ENCODE results near the gene MPRIP. TPM values are rescaled to one million over a fixed set of nuclear protein-coding genes. Genes with fewer than 3 reads are reported as not detected.

MPRIP gene
- total and polyA plus RNA-seq, 2 donors (not counting 3 experiments of a cell fraction or from before 2014, with no cell fraction given) = 94.6 to 246 TPM

GRCh38 chr17:17213775-17214174 is 171.5 kb downstream of the MPRIP start:
- Histone ChIP-seq H3K4me1 (ENCODE audit: control insufficient read depth, extremely low read depth, insufficient read depth, low read length) (no peaks in the 10 kb centered on the region), H3K4me2 (ENCODE audit: insufficient read depth, low read length) (no peak overlapping the region), H3K36me3 (ENCODE audit: control insufficient read depth in 2 of 2, extremely low read depth in 1 of 2, insufficient read depth in 2 of 2, low read length in 2 of 2) (peaks cover 17 to 50% of the 10 kb centered on the region in 2 experiments), H3K9me1 (replicated peaks; ENCODE audit: control insufficient read depth, extremely low read depth, insufficient read depth, low read length) (no peaks in the 10 kb centered on the region), H3K27me3 (ENCODE audit: control insufficient read depth in 2 of 2, insufficient read depth in 2 of 2, low read length in 2 of 2) (no peaks in the 10 kb centered on the region), H3K27ac (ENCODE audit: insufficient read depth, low read depth, low read length) (no peak overlapping the region), H4K20me1 (replicated peaks; ENCODE audit: control insufficient read depth, extremely low read depth, insufficient read depth, low read length) (no peaks in the 10 kb centered on the region), H3K9me3 (replicated peaks; ENCODE audit: control insufficient read depth, insufficient read depth, low read length) (no peaks in the 10 kb centered on the region), H3K9ac (replicated peaks; ENCODE audit: extremely low read depth, insufficient read depth, low read length) (no peak overlapping the region), H3K4me3 (replicated peaks in 1 of 3; ENCODE audit: insufficient read depth in 1 of 3, low read depth in 1 of 3, low read length in 3 of 3) (no peak overlapping the region), H2AFZ (ENCODE audit: low read depth, low read length) (no peak overlapping the region), H3K79me2 (ENCODE audit: control insufficient read depth, insufficient read depth, low read length) (no peaks in the 10 kb centered on the region)
- no peak for DNase-seq (ENCODE audit: low read depth, low spot score)
- intact Hi-C loops (cut with micrococcal nuclease) = no loop called here
- no peak for FAIRE-seq
- BruUV-seq (replicated peaks) = no TSS peak
- TF ChIP-seq POLR2AphosphoS5 (IDR thresholded peaks at IDR 0.05; ENCODE audit: insufficient read depth, low read depth, low read length) = no peak
- ChIA-PET POLR2A (no interaction called here), CTCF (interaction anchor here (1.2 to 2.4 kb wide), 2 partner anchors 15 to 72 kb away, joined by 3 to 9 read pairs; no protein-coding TSS in a partner anchor)
- dilution Hi-C loops (cut with MboI; ENCODE audit: extremely low pct_ligation_motif_present, low sequenced_read_pairs) = no loop called here

DNA sequence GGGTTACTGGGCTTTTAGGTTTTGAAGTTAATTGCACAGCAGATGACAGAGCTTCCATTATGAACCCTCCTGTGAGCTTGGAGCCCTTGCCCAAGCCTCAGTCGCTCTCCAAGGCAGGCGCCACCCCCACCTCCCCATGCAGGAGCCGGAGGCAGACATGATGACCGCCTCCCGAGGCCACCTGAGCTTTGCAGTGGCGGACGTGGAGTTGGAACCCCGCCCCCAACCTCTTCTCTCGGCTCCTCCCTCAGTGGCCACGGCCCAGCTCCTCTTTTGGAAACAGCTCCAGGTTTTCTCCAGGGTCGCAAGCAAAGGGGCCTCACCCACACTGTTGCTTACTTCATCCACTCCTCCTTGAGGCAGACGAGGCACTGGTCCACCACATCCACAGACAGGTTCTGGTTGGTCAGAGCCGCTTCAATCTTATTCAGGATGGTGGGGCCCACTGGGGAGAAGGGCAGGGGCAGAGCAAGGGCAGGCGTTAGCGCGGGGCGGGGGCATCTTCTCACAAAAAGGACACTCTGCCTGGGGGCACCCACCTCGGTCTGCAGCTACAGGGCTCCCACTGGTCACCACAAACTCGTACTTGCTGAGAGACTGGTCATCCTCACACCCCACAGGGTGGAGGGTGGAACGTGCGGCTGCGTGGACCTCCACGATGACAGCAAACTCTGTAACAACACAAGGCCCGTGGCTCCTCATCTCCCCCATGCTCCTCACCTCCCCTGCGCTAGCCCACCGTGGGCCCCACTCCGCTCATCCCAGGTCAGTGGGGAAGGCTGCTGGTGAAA is 172.6 kb downstream of the MPRIP start:
- intact Hi-C loops (cut with micrococcal nuclease) = no loop called here
- POLR2A ChIA-PET = no interaction called here
- dilution Hi-C loops (cut with MboI; ENCODE audit: extremely low pct_ligation_motif_present, low sequenced_read_pairs) = no loop called here
- no peaks in the 10 kb centered on the region for H3K9me3 ChIP-seq (replicated peaks; ENCODE audit: control insufficient read depth, insufficient read depth, low read length)
- no peaks in the 10 kb centered on the region for H3K4me1 ChIP-seq (ENCODE audit: control insufficient read depth, extremely low read depth, insufficient read depth, low read length)
- H3K79me2 ChIP-seq (ENCODE audit: control insufficient read depth, insufficient read depth, low read length) = no peaks in the 10 kb centered on the region
- no peak for FAIRE-seq
- peaks cover 17 to 56% of the 10 kb centered on the region in 2 experiments for H3K36me3 ChIP-seq (ENCODE audit: control insufficient read depth in 2 of 2, extremely low read depth in 1 of 2, insufficient read depth in 2 of 2, low read length in 2 of 2)
- CTCF ChIA-PET = interaction anchor here (2.4 kb wide), 1 partner anchor 73 kb away, joined by 9 read pairs; no protein-coding TSS in a partner anchor
- no peak overlapping the region for H3K4me3 ChIP-seq (replicated peaks in 1 of 3; ENCODE audit: insufficient read depth in 1 of 3, low read depth in 1 of 3, low read length in 3 of 3)
- H3K27ac ChIP-seq (ENCODE audit: insufficient read depth, low read depth, low read length) = no peak overlapping the region
- no peak overlapping the region for H2AFZ ChIP-seq (ENCODE audit: low read depth, low read length)
- H3K4me2 ChIP-seq (ENCODE audit: insufficient read depth, low read length) = no peak overlapping the region
- TF ChIP-seq GATA2 (IDR thresholded peaks at IDR 0.05; ENCODE audit: insufficient read depth, insufficient read length, low read depth, low read length) (no peak), CTCF (IDR thresholded peaks at IDR 0.05; ENCODE audit: extremely low read depth in 1 of 2, insufficient read depth in 1 of 2, low read depth in 1 of 2, low read length in 2 of 2) (no peak), POLR2AphosphoS5 (IDR thresholded peaks at IDR 0.05; ENCODE audit: insufficient read depth, low read depth, low read length) (no peak), EZH2 (IDR thresholded peaks at IDR 0.05; ENCODE audit: borderline replicate concordance, low read depth, low read length, severe bottlenecking) (no peak), POLR2A (IDR thresholded peaks at IDR 0.05; ENCODE audit: low read depth, low read length) (no peak), JUN (IDR thresholded peaks at IDR 0.05; ENCODE audit: borderline replicate concordance, insufficient read depth, insufficient read length, low read depth) (no peak), FOS (IDR thresholded peaks at IDR 0.05; ENCODE audit: borderline replicate concordance, insufficient read depth, low read length) (no peak), MYC (IDR thresholded peaks at IDR 0.05; ENCODE audit: low read depth, low read length) (no peak)
- TF ChIP-seq, protein P1, sequence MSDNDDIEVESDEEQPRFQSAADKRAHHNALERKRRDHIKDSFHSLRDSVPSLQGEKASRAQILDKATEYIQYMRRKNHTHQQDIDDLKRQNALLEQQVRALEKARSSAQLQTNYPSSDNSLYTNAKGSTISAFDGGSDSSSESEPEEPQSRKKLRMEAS (IDR thresholded peaks at IDR 0.05; ENCODE audit: insufficient read depth, insufficient read length) = no peak
- H3K9me1 ChIP-seq (replicated peaks; ENCODE audit: control insufficient read depth, extremely low read depth, insufficient read depth, low read length) = no peaks in the 10 kb centered on the region
- no TSS peak for BruUV-seq (replicated peaks)
- H3K27me3 ChIP-seq (ENCODE audit: control insufficient read depth in 2 of 2, insufficient read depth in 2 of 2, low read length in 2 of 2) = no peaks in the 10 kb centered on the region
- no peak for DNase-seq (ENCODE audit: low read depth, low spot score)
- no peak overlapping the region for H3K9ac ChIP-seq (replicated peaks; ENCODE audit: extremely low read depth, insufficient read depth, low read length)
- no peaks in the 10 kb centered on the region for H4K20me1 ChIP-seq (replicated peaks; ENCODE audit: control insufficient read depth, extremely low read depth, insufficient read depth, low read length)

Measured in endothelial cell of umbilical vein (primary cell).